Lung microvascular endothelial cell (primary cell): ENCODE results near the gene C9orf85. TPM values are rescaled to one million over a fixed set of nuclear protein-coding genes. Genes with fewer than 3 reads are reported as not detected.
"Not testable (repeated sequence)": the region's sequence is repeated elsewhere in the genome, so short reads cannot be mapped to it uniquely, and the experiment has no call there.

Source experiments
- DNase-seq, 2 donors: peaks; one replicate each; pipeline versions ENCODE4 v3.0.0 to v3.0.0-alpha.2; 2010; ENCODE audit warnings: low read depth in 2 of 2
- total RNA-seq: library from RNA; depleted of rRNA; stranded (reverse); fragments of >200 nt; gene quantifications from 2 replicates; pipeline ENCODE4 v1.2.1, GENCODE V29; 2014

C9orf85 gene
- total RNA-seq, 1 donor from 2014 or later, result 11.9 TPM

GRCh38 chr9:72006501-72006900, 95.1 kb downstream of the C9orf85 start:
- no peak for DNase-seq

- DNase-seq, result not testable (repeated sequence)
Observed at GRCh38 chr9:72007726-72008125, 96.3 kb downstream of the C9orf85 start.

GRCh38 chr9:72012646-72013045, 101.2 kb downstream of the C9orf85 start:
- no peak for DNase-seq

- no peak for DNase-seq
Observed at GRCh38 chr9:72013292-72013760, 101.9 kb downstream of the C9orf85 start.

GRCh38 chr9:72022841-72023240, 111.4 kb downstream of the C9orf85 start:
- DNase-seq, result peak in 1 of 2 donors; percentile 16

Other genes starting within 250 kb of the C9orf85 start
- gene CEMIP2, start 143.1 kb upstream of the C9orf85 start, total RNA-seq, result 340 and 660 TPM in 2 replicates
- gene ABHD17B, start 446 bp upstream of the C9orf85 start, total RNA-seq, result 45.5 and 92.9 TPM in 2 replicates
- gene C9orf57, start 149.0 kb downstream of the C9orf85 start, total RNA-seq, result not detected in 2 replicates
- gene GDA, start 237.8 kb downstream of the C9orf85 start, total RNA-seq, result not detected in 2 replicates